NCI-H2081 (cell line): ENCODE results near the gene SNTB2.

Experiments
- DNase-seq, 2 experiments: peaks; one replicate each; lab custom pipeline; 2025; lab: John Stamatoyannopoulos, UW

The SNTB2 gene

GRCh38 chr16:69180011-69180338 lies 7.0 kb upstream of the SNTB2 start:
- no peak for DNase-seq

GRCh38 chr16:69182730-69183416 lies 4.1 kb upstream of the SNTB2 start:
- DNase-seq = peak in 1 of 2 experiments; percentile 23

GRCh38 chr16:69187446-69188235 lies 677 bp downstream of the SNTB2 start:
- peak in 1 of 2 experiments; percentile 29 for DNase-seq

GRCh38 chr16:69188236-69188549 lies 1.2 kb downstream of the SNTB2 start:
- peak in 1 of 2 experiments; percentile 29 for DNase-seq

- DNase-seq = no peak
Observed at GRCh38 chr16:69188716-69189115, 1.8 kb downstream of the SNTB2 start.

GRCh38 chr16:69190046-69190588 lies 3.2 kb downstream of the SNTB2 start:
- DNase-seq = no peak

GRCh38 chr16:69190598-69190997 lies 3.6 kb downstream of the SNTB2 start:
- no peak for DNase-seq

- no peak for DNase-seq
Observed at GRCh38 chr16:69191136-69191535, 4.2 kb downstream of the SNTB2 start.

GRCh38 chr16:69193855-69194254 lies 6.9 kb downstream of the SNTB2 start:
- no peak for DNase-seq

- DNase-seq = no peak
Observed at GRCh38 chr16:69194488-69194887, 7.5 kb downstream of the SNTB2 start.

GRCh38 chr16:69195369-69196029 lies 8.5 kb downstream of the SNTB2 start:
- DNase-seq = peak in 1 of 2 experiments; percentile 1

- DNase-seq = no peak
Observed at GRCh38 chr16:69197573-69197972, 10.6 kb downstream of the SNTB2 start.

- no peak for DNase-seq
Observed at GRCh38 chr16:69199382-69199781, 12.4 kb downstream of the SNTB2 start.

GRCh38 chr16:69201291-69201690 lies 14.3 kb downstream of the SNTB2 start:
- no peak for DNase-seq

- DNase-seq = no peak
Observed at GRCh38 chr16:69201787-69202186, 14.8 kb downstream of the SNTB2 start.

GRCh38 chr16:69204172-69204571 lies 17.2 kb downstream of the SNTB2 start:
- DNase-seq = no peak

GRCh38 chr16:69209735-69210134 lies 22.8 kb downstream of the SNTB2 start:
- no peak for DNase-seq

GRCh38 chr16:69217433-69217832 lies 30.5 kb downstream of the SNTB2 start:
- no peak for DNase-seq

GRCh38 chr16:69219279-69219678 lies 32.3 kb downstream of the SNTB2 start:
- no peak for DNase-seq

GRCh38 chr16:69223882-69224281 lies 36.9 kb downstream of the SNTB2 start:
- DNase-seq = no peak

GRCh38 chr16:69225121-69225520 lies 38.2 kb downstream of the SNTB2 start:
- DNase-seq = no peak

GRCh38 chr16:69233124-69233523 lies 46.2 kb downstream of the SNTB2 start:
- DNase-seq = no peak

GRCh38 chr16:69234460-69234859 lies 47.5 kb downstream of the SNTB2 start:
- DNase-seq = no peak
